Caco-2 (cell line): ENCODE measurements around the gene IRF4. TPM values are rescaled to one million over a fixed set of nuclear protein-coding genes. Genes with fewer than 3 reads are reported as not detected.

Source experiments
- BruUV-seq: library from RNA; stranded (reverse); fragments of 400-500 nt; replicated peaks from 2 replicates; lab custom pipeline; 2021; lab: Mats Ljungman, UMichigan
- CTCF ChIA-PET: fragments of 300-600 bp; sonication (Branson Sonifier 250); formaldehyde crosslinking; loops from one replicate; lab custom pipeline; 2022; ENCODE audit warnings: antibody characterized with exemption; lab: Charles Lee
- POLR2A ChIA-PET: fragments of 300-600 bp; sonication (Branson Sonifier 250); formaldehyde crosslinking; loops from one replicate; lab custom pipeline; 2022; ENCODE audit warnings: antibody characterized with exemption; lab: Charles Lee
- DNase-seq, 2 experiments: peaks; one replicate each; pipeline versions ENCODE4 v3.0.0 to v3.0.0-alpha.2; 2020 to 2022
- H3K27me3 ChIP-seq: replicated peaks from 2 replicates; pipeline ENCODE4 v1.6.0; 2011; ENCODE audit warnings: low read length; ENCODE audit not compliant: control insufficient read depth, insufficient read depth
- H3K36me3 ChIP-seq: 2 replicates; pipeline ENCODE4 v1.5.1; 2011; ENCODE audit warnings: low read length; ENCODE audit not compliant: control insufficient read depth, insufficient read depth
- H3K4me1 ChIP-seq: fragments of 250-450 bp; sonication (Bioruptor Pico); 2 replicates; pipeline ENCODE4 v1.5.1; 2020; ENCODE audit warnings: mild to moderate bottlenecking
- H3K4me3 ChIP-seq: 2 replicates; pipeline ENCODE4 v1.5.1; 2011; ENCODE audit warnings: low read depth, mild to moderate bottlenecking, control low read depth, low read length
- H3K9me3 ChIP-seq: fragments of 250-450 bp; sonication (Bioruptor Pico); 2 replicates; pipeline ENCODE4 v1.5.1; 2020; ENCODE audit warnings: mild to moderate bottlenecking, moderate library complexity
- H3K27ac Mint-ChIP-seq: one replicate; pipeline ENCODE4 v1.8.0; 2022; ENCODE audit warnings: mixed read lengths; ENCODE audit not compliant: unreplicated experiment
- H3K27me3 Mint-ChIP-seq: one replicate; pipeline ENCODE4 v1.8.0; 2022; ENCODE audit warnings: mixed read lengths; ENCODE audit not compliant: insufficient read depth, unreplicated experiment
- H3K36me3 Mint-ChIP-seq: one replicate; pipeline ENCODE4 v1.8.0; 2022; ENCODE audit warnings: mild to moderate bottlenecking, mixed read lengths; ENCODE audit not compliant: insufficient read depth, unreplicated experiment
- H3K4me1 Mint-ChIP-seq: one replicate; pipeline ENCODE4 v1.8.0; 2022; ENCODE audit warnings: low read depth, mixed read lengths; ENCODE audit not compliant: unreplicated experiment
- H3K4me3 Mint-ChIP-seq: one replicate; pipeline ENCODE4 v1.8.0; 2022; ENCODE audit warnings: mild to moderate bottlenecking, moderate library complexity, mixed read lengths; ENCODE audit not compliant: unreplicated experiment
- H3K9me3 Mint-ChIP-seq: one replicate; pipeline ENCODE4 v1.8.0; 2022; ENCODE audit warnings: mixed read lengths; ENCODE audit not compliant: unreplicated experiment
- CTCF ChIP-seq, 2 experiments: fragments of 200-600 bp in 1 of 2; IDR thresholded peaks; 1 replicate in 1 of 2; 2 replicates in 1 of 2; pipeline versions ENCODE4 v1.5.1 to v1.8.0; 2011 to 2022; ENCODE audit warnings: antibody characterized with exemption in 1 of 2, control low read depth in 1 of 2, inconsistent platforms in 1 of 2, low read depth in 1 of 2, low read length in 1 of 2, mild to moderate bottlenecking in 1 of 2, moderate library complexity in 1 of 2; ENCODE audit not compliant: insufficient read depth in 1 of 2, severe bottlenecking in 1 of 2, unreplicated experiment in 1 of 2
- intact Hi-C: fragments of 100-400 bp; cut with micrococcal nuclease; formaldehyde crosslinking; loops from one replicate; pipeline ENCODE4 v1.10.0; 2022; ENCODE audit not compliant: unreplicated experiment
- total RNA-seq: library from RNA; stranded (reverse); gene quantifications from 2 replicates; pipeline ENCODE4 v1.2.3, GENCODE V29; 2022

IRF4 gene
- total RNA-seq, 1 experiment from 2014 or later = not detected

GRCh38 chr6:366389-367297, 24.9 kb upstream of the IRF4 start:
- BruUV-seq = no TSS peak
- H3K9me3 ChIP-seq = peaks cover 6% of the 10 kb centered on the region; the same call in 1 of the 2 replicates
- no peak overlapping the region for H3K4me3 ChIP-seq
- DNase-seq = no peak
- CTCF ChIA-PET = no interaction called here
- Mint-ChIP-seq H3K4me3 (no peak overlapping the region), H3K36me3 (no peaks in the 10 kb centered on the region), H3K9me3 (peaks cover 19% of the 10 kb centered on the region), H3K27ac (no peak overlapping the region), H3K4me1 (no peaks in the 10 kb centered on the region), H3K27me3 (peaks cover 20% of the 10 kb centered on the region)
- TF ChIP-seq CTCF (IDR thresholded peaks at IDR 0.05; ENCODE audit: insufficient read depth in 1 of 2, low read depth in 1 of 2, low read length in 1 of 2, severe bottlenecking in 1 of 2, unreplicated experiment in 1 of 2) = no peak
- no peaks in the 10 kb centered on the region for H3K4me1 ChIP-seq
- intact Hi-C loops = no loop called here
- H3K27me3 ChIP-seq = no peaks in the 10 kb centered on the region
- POLR2A ChIA-PET = no interaction called here
- no peaks in the 10 kb centered on the region for H3K36me3 ChIP-seq

- Histone ChIP-seq H3K4me3 (no peak overlapping the region), H3K4me1 (no peaks in the 10 kb centered on the region), H3K27me3 (no peaks in the 10 kb centered on the region), H3K9me3 (peaks cover 6% of the 10 kb centered on the region; the same call in 1 of the 2 replicates), H3K36me3 (no peaks in the 10 kb centered on the region)
- CTCF ChIA-PET = no interaction called here
- no peak overlapping the region for H3K27ac Mint-ChIP-seq
- peaks cover 19% of the 10 kb centered on the region for H3K9me3 Mint-ChIP-seq
- intact Hi-C loops = no loop called here
- DNase-seq = no peak
- no peak overlapping the region for H3K4me3 Mint-ChIP-seq
- no peak for TF ChIP-seq CTCF (IDR thresholded peaks at IDR 0.05; ENCODE audit: insufficient read depth in 1 of 2, low read depth in 1 of 2, low read length in 1 of 2, severe bottlenecking in 1 of 2, unreplicated experiment in 1 of 2)
- POLR2A ChIA-PET = no interaction called here
- no TSS peak for BruUV-seq
- peaks cover 20% of the 10 kb centered on the region for H3K27me3 Mint-ChIP-seq
- H3K4me1 Mint-ChIP-seq = no peaks in the 10 kb centered on the region
- no peaks in the 10 kb centered on the region for H3K36me3 Mint-ChIP-seq
Measured at GRCh38 chr6:367298-367794, 24.2 kb upstream of the IRF4 start.

- CTCF ChIA-PET = no interaction called here
- Mint-ChIP-seq H3K9me3 (peaks cover 19% of the 10 kb centered on the region), H3K4me3 (no peak overlapping the region), H3K36me3 (no peaks in the 10 kb centered on the region), H3K27me3 (peaks cover 24% of the 10 kb centered on the region), H3K4me1 (no peaks in the 10 kb centered on the region), H3K27ac (no peak overlapping the region)
- POLR2A ChIA-PET = no interaction called here
- Histone ChIP-seq H3K36me3 (no peaks in the 10 kb centered on the region), H3K4me1 (no peaks in the 10 kb centered on the region), H3K4me3 (no peak overlapping the region), H3K9me3 (peaks cover 6% of the 10 kb centered on the region; the same call in 1 of the 2 replicates), H3K27me3 (no peaks in the 10 kb centered on the region)
- intact Hi-C loops = no loop called here
- no TSS peak for BruUV-seq
- no peak for DNase-seq
- TF ChIP-seq CTCF (IDR thresholded peaks at IDR 0.05; ENCODE audit: insufficient read depth in 1 of 2, low read depth in 1 of 2, low read length in 1 of 2, severe bottlenecking in 1 of 2, unreplicated experiment in 1 of 2) = no peak
Measured at GRCh38 chr6:367891-368630, 23.5 kb upstream of the IRF4 start.
